Natural killer cell (primary cell): ENCODE data around the gene SOBP. TPM values are rescaled to one million over a fixed set of nuclear protein-coding genes. Genes with fewer than 3 reads are reported as not detected.

Experiments used
- ATAC-seq, 3 donors: fragments of 150-1000 bp in 2 of 3; fragments of 200-7000 bp in 1 of 3; cut with Tn5 transposase; 1 replicate in 1 of 3; 2 replicates in 2 of 3; pipeline ENCODE4 v1.10.0; 2021; ENCODE audit warnings: mild to moderate bottlenecking in 2 of 3, moderate library complexity in 2 of 3
- DNase-seq, 2 donors: peaks; one replicate each; pipeline versions ENCODE4 v3.0.0 to v3.0.0-alpha.2; 2013 to 2021; ENCODE audit warnings: mixed read lengths in 1 of 2
- H3K27ac ChIP-seq: one replicate; pipeline ENCODE4 v1.5.1; 2013; ENCODE audit warnings: mild to moderate bottlenecking, low read length
- H3K27me3 ChIP-seq: one replicate; pipeline ENCODE4 v1.6.1; 2013; ENCODE audit warnings: low read length; ENCODE audit not compliant: control insufficient read depth, insufficient read depth
- H3K36me3 ChIP-seq: one replicate; pipeline ENCODE4 v1.6.1; 2013; ENCODE audit warnings: low read length; ENCODE audit not compliant: control insufficient read depth, insufficient read depth
- H3K4me1 ChIP-seq: one replicate; pipeline ENCODE4 v1.6.1; 2013; ENCODE audit warnings: low read length; ENCODE audit not compliant: control insufficient read depth, insufficient read depth
- H3K4me3 ChIP-seq: one replicate; pipeline ENCODE4 v1.5.1; 2013; ENCODE audit warnings: low read length
- H3K9me3 ChIP-seq: one replicate; pipeline ENCODE4 v1.6.1; 2013; ENCODE audit warnings: low read length; ENCODE audit not compliant: control insufficient read depth, insufficient read depth
- H3K27ac Mint-ChIP-seq, 2 donors: one replicate each; pipeline ENCODE4 v1.8.0; 2022; ENCODE audit warnings: mild to moderate bottlenecking in 2 of 2, mixed read lengths in 2 of 2, moderate library complexity in 1 of 2
- H3K27me3 Mint-ChIP-seq, 2 donors: one replicate each; pipeline ENCODE4 v1.8.0; 2022; ENCODE audit warnings: low read depth in 2 of 2, mixed read lengths in 2 of 2
- H3K36me3 Mint-ChIP-seq: one replicate; pipeline ENCODE4 v1.8.0; 2022; ENCODE audit warnings: mixed read lengths
- H3K4me1 Mint-ChIP-seq, 2 donors: one replicate each; pipeline ENCODE4 v1.8.0; 2022; ENCODE audit warnings: mixed read lengths in 2 of 2
- H3K4me3 Mint-ChIP-seq: one replicate; pipeline ENCODE4 v1.8.0; 2022; ENCODE audit warnings: mild to moderate bottlenecking, moderate library complexity, mixed read lengths
- H3K9me3 Mint-ChIP-seq, 2 donors: one replicate each; pipeline ENCODE4 v1.8.0; 2022; ENCODE audit warnings: mixed read lengths in 2 of 2
- WGBS: methylation state at CpG from one replicate; pipeline ENCODE4 v1.1.7; 2013; ENCODE audit warnings: missing lambda C conversion rate; ENCODE audit not compliant: insufficient coverage; 5-methylcytosine and 5-hydroxymethylcytosine counted together
- intact Hi-C: fragments of 100-400 bp; cut with micrococcal nuclease; formaldehyde crosslinking; loops from one replicate; pipeline ENCODE4 v1.14.2; 2022
- total RNA-seq, 4 donors: library from RNA; stranded (reverse); fragments of 120-200 nt in 1 of 4; gene quantifications; one replicate each; pipeline versions ENCODE4 v1.2.3 to v1.2.4, GENCODE V29; 2013 to 2022
- TF ChIP-seq, protein P1 (sequence below): fragments of 200-600 bp; IDR thresholded peaks from one replicate; pipeline ENCODE4 v1.8.0; 2022; ENCODE audit warnings: antibody characterized with exemption

Gene SOBP
- total RNA-seq, 3 donors from 2014 or later (not counting 1 experiment from before 2014, with no cell fraction given) = 0.16 TPM; not detected in 1

GRCh38 chr6:107587451-107587850 lies 97.5 kb downstream of the SOBP start:
- H3K27me3 ChIP-seq = no peaks in the 10 kb centered on the region
- Mint-ChIP-seq H3K27me3 (peaks cover 21 to 65% of the 10 kb centered on the region in 2 donors), H3K27ac (no peak overlapping the region), H3K9me3 (no peaks in the 10 kb centered on the region), H3K4me1 (no peaks in the 10 kb centered on the region), H3K4me3 (no peak overlapping the region), H3K36me3 (no peaks in the 10 kb centered on the region)
- no peak for ATAC-seq
- intact Hi-C loops = no loop called here
- no peak overlapping the region for H3K4me3 ChIP-seq
- no peaks in the 10 kb centered on the region for H3K9me3 ChIP-seq
- DNase-seq = no peak
- TF ChIP-seq, protein P1, sequence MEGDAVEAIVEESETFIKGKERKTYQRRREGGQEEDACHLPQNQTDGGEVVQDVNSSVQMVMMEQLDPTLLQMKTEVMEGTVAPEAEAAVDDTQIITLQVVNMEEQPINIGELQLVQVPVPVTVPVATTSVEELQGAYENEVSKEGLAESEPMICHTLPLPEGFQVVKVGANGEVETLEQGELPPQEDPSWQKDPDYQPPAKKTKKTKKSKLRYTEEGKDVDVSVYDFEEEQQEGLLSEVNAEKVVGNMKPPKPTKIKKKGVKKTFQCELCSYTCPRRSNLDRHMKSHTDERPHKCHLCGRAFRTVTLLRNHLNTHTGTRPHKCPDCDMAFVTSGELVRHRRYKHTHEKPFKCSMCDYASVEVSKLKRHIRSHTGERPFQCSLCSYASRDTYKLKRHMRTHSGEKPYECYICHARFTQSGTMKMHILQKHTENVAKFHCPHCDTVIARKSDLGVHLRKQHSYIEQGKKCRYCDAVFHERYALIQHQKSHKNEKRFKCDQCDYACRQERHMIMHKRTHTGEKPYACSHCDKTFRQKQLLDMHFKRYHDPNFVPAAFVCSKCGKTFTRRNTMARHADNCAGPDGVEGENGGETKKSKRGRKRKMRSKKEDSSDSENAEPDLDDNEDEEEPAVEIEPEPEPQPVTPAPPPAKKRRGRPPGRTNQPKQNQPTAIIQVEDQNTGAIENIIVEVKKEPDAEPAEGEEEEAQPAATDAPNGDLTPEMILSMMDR = no peak
- H3K27ac ChIP-seq = no peak overlapping the region
- WGBS = 84% methylated on average over 5 of the region's 5 CpGs
- no peaks in the 10 kb centered on the region for H3K36me3 ChIP-seq
- H3K4me1 ChIP-seq = no peaks in the 10 kb centered on the region

GRCh38 chr6:107589199-107589598 lies 99.3 kb downstream of the SOBP start:
- DNase-seq (no peak), ATAC-seq (no peak)
- Histone ChIP-seq H3K27me3 (no peaks in the 10 kb centered on the region), H3K4me3 (no peak overlapping the region), H3K9me3 (no peaks in the 10 kb centered on the region), H3K27ac (no peak overlapping the region), H3K4me1 (no peaks in the 10 kb centered on the region), H3K36me3 (no peaks in the 10 kb centered on the region)
- 90% methylated on average over 4 of the region's 5 CpGs for WGBS
- no peak overlapping the region for H3K27ac Mint-ChIP-seq
- peaks cover 21 to 77% of the 10 kb centered on the region in 2 donors for H3K27me3 Mint-ChIP-seq
- H3K4me3 Mint-ChIP-seq = no peak overlapping the region
- H3K4me1 Mint-ChIP-seq = no peaks in the 10 kb centered on the region
- no peaks in the 10 kb centered on the region for H3K9me3 Mint-ChIP-seq
- intact Hi-C loops = no loop called here
- no peaks in the 10 kb centered on the region for H3K36me3 Mint-ChIP-seq
- TF ChIP-seq, protein P1 = no peak

GRCh38 chr6:107589934-107590333 lies 100.0 kb downstream of the SOBP start:
- ATAC-seq = no peak
- Mint-ChIP-seq H3K27ac (no peak overlapping the region), H3K4me3 (no peak overlapping the region), H3K4me1 (no peaks in the 10 kb centered on the region), H3K36me3 (no peaks in the 10 kb centered on the region), H3K9me3 (no peaks in the 10 kb centered on the region), H3K27me3 (peaks cover 21 to 84% of the 10 kb centered on the region in 2 donors)
- Histone ChIP-seq H3K4me1 (no peaks in the 10 kb centered on the region), H3K27ac (no peak overlapping the region), H3K9me3 (no peaks in the 10 kb centered on the region), H3K27me3 (no peaks in the 10 kb centered on the region), H3K36me3 (no peaks in the 10 kb centered on the region), H3K4me3 (no peak overlapping the region)
- DNase-seq = no peak
- intact Hi-C loops = no loop called here
- TF ChIP-seq, protein P1 = no peak
- WGBS = 50% methylated on average over 1 of the region's 2 CpGs

- no peaks in the 10 kb centered on the region for H3K4me1 Mint-ChIP-seq
- no peaks in the 10 kb centered on the region for H3K4me1 ChIP-seq
- no peak overlapping the region for H3K27ac ChIP-seq
These were observed 100.5 kb downstream of the SOBP start for GRCh38 chr6:107590378-107590777.

More at GRCh38 chr6:107590378-107590777, 100.5 kb downstream of the SOBP start:
- H3K9me3 Mint-ChIP-seq = no peaks in the 10 kb centered on the region
- WGBS = 43% methylated on average over 1 of the region's 1 CpG
- no peak overlapping the region for H3K4me3 Mint-ChIP-seq
- intact Hi-C loops = no loop called here
- Histone ChIP-seq H3K27me3 (no peaks in the 10 kb centered on the region), H3K36me3 (no peaks in the 10 kb centered on the region), H3K4me3 (no peak overlapping the region), H3K9me3 (no peaks in the 10 kb centered on the region)
- DNase-seq (no peak), ATAC-seq (no peak)
- H3K27ac Mint-ChIP-seq = no peak overlapping the region
- H3K27me3 Mint-ChIP-seq = peaks cover 21 to 80% of the 10 kb centered on the region in 2 donors
- H3K36me3 Mint-ChIP-seq = no peaks in the 10 kb centered on the region
- TF ChIP-seq, protein P1 = no peak
